HG03097 (cell line): ENCODE data around the gene FAT1.
"Not testable (repeated sequence)": the region's sequence is repeated elsewhere in the genome, so short reads cannot be mapped to it uniquely, and the experiment has no call there.

Experiments
- ATAC-seq: cut with Tn5 transposase; IDR thresholded peaks from one replicate; pipeline ENCODE4 v1.9.1; 2021; ENCODE audit not compliant: unreplicated experiment, low FRiP score

FAT1 gene

DNA sequence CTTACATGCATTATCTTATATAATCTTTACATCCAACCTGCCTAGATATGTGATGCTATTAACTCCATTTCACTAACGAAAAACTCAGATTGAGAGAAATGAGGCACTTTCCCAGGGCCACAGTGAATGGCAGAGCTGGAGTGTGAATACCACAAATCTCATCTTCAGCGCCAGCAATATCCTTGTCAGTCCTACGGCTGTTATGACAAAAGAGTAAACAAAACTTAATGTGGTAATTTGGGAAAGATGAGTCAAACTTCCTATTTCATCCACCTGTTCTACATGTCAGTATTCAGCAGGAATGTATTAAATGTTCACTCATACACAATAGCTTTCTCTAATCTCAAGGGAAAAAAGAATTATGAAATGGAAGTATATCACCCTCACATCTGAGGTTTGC lies 56.9 kb downstream of the FAT1 start:
- no peak for ATAC-seq

GRCh38 chr4:186666252-186666651 lies 57.4 kb downstream of the FAT1 start:
- ATAC-seq, result no peak

DNA sequence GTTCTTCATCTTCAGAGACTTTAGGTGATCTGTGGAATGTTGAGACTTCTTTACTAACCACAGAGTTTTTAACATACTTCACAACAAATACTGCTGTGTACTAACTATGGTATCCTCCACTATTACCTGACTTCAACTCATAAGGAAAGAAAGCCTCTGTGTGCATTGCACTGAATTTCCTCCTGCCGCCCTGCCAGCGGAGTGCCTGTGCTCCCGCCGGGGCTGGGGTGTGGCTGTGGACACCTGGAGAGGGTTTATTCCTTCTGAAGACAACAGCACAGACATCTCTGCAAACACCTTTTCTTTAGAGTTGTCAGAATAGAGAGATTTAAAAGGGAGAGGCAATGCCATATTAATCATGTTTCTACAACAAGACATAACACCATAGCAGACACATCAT lies 63.3 kb downstream of the FAT1 start:
- no peak for ATAC-seq

GRCh38 chr4:186659935-186660334 lies 63.7 kb downstream of the FAT1 start:
- no peak for ATAC-seq

DNA sequence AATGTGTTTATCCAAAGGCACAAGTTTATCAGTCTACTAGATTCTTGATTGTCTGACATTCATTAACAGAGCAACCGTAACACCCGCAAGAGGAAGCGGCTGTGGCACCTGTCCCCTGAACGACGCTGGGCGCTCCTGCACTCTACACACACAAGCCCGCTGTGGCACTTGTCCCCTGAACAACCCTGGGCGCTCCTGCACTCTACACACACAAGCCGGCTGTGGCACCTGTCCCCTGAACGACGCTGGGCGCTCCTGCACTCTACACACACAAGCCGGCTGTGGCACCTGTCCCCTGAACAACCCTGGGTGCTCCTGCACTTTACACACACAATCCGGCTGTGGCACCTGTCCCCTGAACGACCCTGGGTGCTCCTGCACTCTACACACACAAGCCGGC lies 64.2 kb downstream of the FAT1 start:
- ATAC-seq, result not testable (repeated sequence)

- no peak for ATAC-seq
Measured at GRCh38 chr4:186658657-186659056, 65.0 kb downstream of the FAT1 start.

DNA sequence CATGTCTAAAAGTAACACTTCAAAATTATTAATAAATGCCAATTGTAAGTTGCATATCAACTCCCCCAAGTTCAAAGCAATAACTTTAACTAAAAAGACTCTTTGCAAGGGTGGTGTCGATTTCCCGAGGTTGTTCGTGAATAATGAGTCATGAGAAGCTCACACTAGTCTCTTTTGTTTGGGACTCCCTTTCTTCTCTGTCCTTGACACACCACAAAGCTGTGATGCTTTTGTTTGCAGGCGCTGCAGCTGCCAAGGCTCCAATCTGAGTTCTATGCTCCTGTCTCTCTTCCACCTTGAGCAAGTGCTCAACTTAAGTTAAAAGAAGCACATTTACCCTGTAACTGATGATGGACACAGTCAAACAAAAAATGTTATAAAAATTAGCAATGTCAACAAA lies 65.9 kb downstream of the FAT1 start:
- no peak for ATAC-seq

- no peak for ATAC-seq
Measured at GRCh38 chr4:186653969-186654368, 69.7 kb downstream of the FAT1 start.

DNA sequence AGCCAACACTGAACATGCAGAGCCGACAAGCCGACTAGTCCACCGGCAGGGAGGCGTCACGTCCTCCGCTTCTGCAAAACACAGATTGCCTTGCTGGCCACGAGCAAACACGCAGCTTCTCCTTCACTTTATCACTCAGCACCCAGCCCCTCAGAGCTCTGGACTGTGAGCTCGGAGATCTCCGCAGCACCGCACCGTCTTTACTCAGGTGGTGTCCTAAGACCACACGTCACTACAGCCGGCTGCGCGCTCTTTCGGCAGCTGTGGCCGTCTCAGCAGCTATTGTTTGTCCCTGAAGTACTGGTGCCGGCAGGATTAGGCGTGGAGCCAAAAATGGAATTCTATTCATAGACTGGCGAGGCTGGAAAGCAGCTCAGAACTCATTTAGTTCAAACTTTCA lies 72.0 kb downstream of the FAT1 start:
- ATAC-seq, result no peak

GRCh38 chr4:186651181-186651603 lies 72.5 kb downstream of the FAT1 start:
- no peak for ATAC-seq

GRCh38 chr4:186650401-186651180 lies 73.1 kb downstream of the FAT1 start:
- no peak for ATAC-seq

- no peak for ATAC-seq
Measured at GRCh38 chr4:186647821-186648220, 75.8 kb downstream of the FAT1 start.

DNA sequence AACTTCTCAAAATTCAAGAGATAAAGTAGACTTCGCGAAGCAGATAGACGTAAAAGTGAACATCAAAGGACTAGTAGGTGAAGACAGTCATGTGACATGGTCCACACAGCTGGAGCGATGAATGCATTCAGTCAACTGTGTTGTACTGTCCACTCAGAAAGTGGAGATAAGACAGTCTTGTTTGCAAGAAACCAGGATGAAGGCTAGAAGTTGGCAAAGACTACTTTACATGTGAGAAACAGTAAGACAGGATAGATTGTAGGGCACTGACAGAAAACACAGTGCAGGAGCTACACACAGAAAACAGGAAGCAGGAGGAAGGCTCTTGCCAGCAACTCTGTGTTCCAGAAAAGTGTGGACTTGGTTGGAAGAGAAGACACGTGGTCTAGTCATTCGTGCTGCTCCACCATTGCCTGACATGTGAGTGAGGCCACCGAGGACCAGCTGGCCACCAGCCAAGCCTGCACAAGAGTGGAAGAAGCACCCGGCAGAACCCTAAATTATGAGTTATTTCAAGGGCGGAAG lies 78.9 kb downstream of the FAT1 start:
- no peak for ATAC-seq

DNA sequence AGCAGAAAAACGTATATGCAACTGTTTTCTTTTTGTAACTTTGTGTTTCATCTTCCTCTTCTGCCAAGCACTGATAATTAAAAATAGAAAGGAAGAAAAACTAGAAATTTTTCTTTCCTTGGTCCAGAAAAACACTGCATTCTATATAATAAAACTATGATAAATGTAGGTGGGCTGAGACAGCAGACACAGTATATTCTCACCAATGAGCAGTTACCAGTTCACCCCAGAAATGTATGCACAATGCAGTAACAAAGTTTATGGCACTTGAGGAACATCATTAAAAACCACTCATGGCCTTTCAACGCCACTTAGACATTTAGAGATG lies 79.4 kb downstream of the FAT1 start:
- no peak for ATAC-seq

DNA sequence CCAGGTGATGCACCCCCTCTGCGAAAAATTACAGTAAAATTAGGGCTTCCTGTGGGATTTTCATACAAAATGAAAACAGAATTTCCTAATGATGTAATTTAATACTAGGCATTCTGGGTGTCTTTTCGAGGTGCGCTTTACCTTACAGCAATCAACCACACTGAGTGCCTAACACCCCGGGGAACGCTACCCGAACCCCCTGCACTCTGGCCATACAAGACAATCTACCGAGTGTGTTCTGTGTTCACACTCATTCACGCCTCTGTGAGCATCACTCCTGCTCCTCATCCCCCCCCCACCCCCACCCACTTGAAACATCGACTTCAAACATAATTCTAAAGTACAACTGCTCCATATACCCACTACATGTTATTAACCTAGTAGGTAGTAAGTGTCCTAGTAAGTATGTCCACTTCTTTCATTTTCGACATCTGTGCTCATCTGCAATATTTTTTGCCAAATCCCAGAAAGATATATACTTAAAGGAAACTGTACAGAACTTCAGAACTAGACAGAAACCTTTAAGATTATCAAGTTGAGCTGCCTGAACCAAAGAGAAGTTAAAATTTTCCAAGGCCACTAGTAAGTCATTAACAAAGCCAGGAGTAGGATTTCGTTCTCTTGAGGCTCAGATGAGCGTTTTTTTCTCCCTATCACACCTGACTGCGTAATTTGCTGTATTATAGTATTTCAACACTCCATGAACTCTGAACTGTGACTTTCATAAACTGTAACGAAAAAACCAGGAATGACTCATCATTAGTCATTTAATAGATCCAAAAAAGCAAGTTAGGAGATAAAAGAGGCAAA lies 80.0 kb downstream of the FAT1 start:
- no peak for ATAC-seq

GRCh38 chr4:186642998-186643397 lies 80.7 kb downstream of the FAT1 start:
- no peak for ATAC-seq

- ATAC-seq, result no peak
Measured at GRCh38 chr4:186642530-186642929, 81.1 kb downstream of the FAT1 start.

DNA sequence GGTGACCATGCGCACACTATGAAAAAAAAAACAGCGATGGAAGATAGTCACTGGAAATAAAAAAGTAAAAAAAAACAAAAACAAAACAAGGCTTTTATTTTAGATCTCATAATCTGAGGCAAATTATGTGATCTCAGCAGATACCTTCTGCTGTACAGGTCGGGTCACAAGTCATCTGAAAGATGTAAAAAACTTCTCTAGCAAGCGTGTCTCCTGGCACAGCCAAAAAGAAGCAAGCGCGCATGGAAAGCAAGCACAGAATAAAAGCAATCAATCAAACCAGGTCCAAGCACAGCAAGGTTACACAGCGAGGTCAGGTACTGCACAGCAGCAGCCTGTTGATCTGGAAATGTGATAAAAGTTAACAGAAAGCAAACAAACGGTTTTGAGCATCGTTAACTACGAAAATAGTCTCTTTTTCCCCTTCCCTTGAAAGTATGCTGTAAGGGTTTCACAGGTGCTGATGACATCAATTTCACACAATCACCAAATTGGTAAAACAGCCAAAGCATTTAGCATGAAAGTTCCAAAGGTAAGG lies 89.0 kb downstream of the FAT1 start:
- no peak for ATAC-seq

DNA sequence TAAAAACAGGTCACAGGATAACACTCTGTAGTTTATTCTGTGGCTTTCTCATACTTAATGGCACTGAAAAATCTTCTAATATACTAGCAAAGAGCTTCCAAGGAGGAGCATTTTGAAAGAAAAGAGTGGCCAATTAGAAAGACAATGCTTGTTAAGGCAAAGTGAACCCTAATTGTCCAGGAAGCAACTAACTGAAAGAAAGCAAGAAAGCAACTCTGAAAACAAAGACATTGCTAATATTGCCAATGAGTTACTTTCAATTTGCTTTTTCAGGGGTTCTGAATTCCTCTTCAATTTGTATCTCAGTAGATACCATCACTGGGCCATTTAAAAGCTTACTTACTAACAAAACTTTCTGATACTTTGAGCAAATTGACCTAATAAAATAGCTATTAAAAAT lies 89.8 kb downstream of the FAT1 start:
- ATAC-seq, result no peak

- no peak for ATAC-seq
Measured at GRCh38 chr4:186630128-186630527, 93.5 kb downstream of the FAT1 start.

- ATAC-seq, result no peak
Measured at GRCh38 chr4:186628058-186628711, 95.5 kb downstream of the FAT1 start.
